Stomach (tissue), 4 donors: ENCODE results near the gene TSHZ1.

ENCODE experiments used
- CTCF ChIP-seq, 7 experiments: fragments of 450-650 bp in 4 of 7; fragments of 200-600 bp in 3 of 7; sonication (generic) in 3 of 7; IDR thresholded peaks; one replicate each; pipeline ENCODE4 v1.5.1; 2016 to 2019; ENCODE audit warnings: antibody characterized with exemption in 7 of 7, control low read depth in 2 of 7, mild to moderate bottlenecking in 1 of 7
- EP300 ChIP-seq: sonication (generic); formaldehyde crosslinking; IDR thresholded peaks from one replicate; pipeline ENCODE4 v1.6.1; 2017; ENCODE audit warnings: antibody characterized with exemption
- POLR2A ChIP-seq, 4 donors: fragments of 450-650 bp; IDR thresholded peaks; one replicate each; pipeline ENCODE4 v1.6.1; 2016; ENCODE audit warnings: antibody characterized with exemption in 4 of 4, control low read depth in 2 of 4, mild to moderate bottlenecking in 1 of 4, moderate library complexity in 1 of 4
- POLR2AphosphoS5 ChIP-seq, 3 donors: sonication (generic); formaldehyde crosslinking; IDR thresholded peaks; one replicate each; pipeline ENCODE4 v1.6.1; 2016; ENCODE audit warnings: antibody characterized with exemption in 3 of 3

- TF ChIP-seq POLR2AphosphoS5 (IDR thresholded peaks at IDR 0.05), result no peak
- no peak for TF ChIP-seq POLR2A (IDR thresholded peaks at IDR 0.05)
- no peak for TF ChIP-seq CTCF (IDR thresholded peaks at IDR 0.05)
- TF ChIP-seq EP300, result no peak
These were observed 42.4 kb downstream of the TSHZ1 start for GRCh38 chr18:75253043-75253442.
